ENCODE results near the gene TMEM101.
"Not testable (repeated sequence)": the region's sequence is repeated elsewhere in the genome, so short reads cannot be mapped to it uniquely, and the experiment has no call there.

TMEM101 gene

GRCh38 chr17:43974382-43975266, 40.1 kb downstream of the TMEM101 start:
- no peak for DNase-seq

GRCh38 chr17:43972444-43973212, 42.1 kb downstream of the TMEM101 start:
- DNase-seq = not testable (repeated sequence)

DNA sequence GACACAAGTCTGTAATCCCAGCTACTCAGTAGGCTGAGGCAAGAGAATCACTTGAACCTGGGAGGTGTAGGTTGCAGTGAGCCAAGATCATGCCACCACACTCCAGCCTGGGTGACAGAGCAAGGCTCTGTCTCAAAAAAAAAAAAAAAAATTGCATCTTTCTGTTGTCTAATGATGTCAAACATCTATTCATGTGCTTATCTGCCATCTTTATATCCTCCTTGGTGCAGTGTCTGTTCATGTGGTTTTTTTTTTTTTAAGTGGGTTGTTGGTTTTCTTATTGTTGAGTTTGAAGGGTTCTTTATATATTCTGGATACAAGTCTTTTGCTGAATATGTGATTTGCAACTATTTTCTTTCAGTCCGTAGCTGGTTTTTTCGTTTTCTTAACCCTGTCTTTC, 43.3 kb downstream of the TMEM101 start:
- DNase-seq = not testable (repeated sequence)

- no peak for DNase-seq
Measured at GRCh38 chr17:43970366-43970765, 44.4 kb downstream of the TMEM101 start.

DNA sequence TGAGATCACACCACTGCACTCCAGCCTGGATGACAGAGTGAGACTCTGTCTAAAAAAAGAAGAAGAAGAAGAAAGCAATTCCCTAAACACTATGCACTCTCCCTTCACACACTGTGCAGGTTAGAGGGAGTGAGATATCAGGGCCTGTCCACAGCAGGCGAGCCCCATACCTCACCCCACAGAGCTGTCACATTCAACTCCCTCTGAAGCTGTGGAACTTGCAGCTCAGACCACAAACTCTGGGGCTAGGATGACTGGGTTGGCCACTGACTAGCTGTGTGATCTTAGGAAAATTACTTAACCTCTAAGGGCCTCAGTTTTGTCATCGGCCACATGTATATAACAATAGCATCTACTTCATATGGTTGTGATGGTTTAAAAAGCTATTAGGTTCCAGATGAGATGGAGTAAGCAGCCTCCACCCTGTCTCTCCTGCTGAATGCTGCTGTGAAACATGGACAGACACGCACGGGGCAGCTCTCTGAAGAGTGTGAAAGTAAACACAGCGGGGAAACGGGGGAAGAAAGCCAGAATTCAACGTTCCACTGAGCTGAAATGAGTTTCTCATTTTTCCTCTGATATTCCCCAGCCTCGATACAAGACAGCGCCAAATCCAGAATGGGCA, 47.4 kb downstream of the TMEM101 start:
- DNase-seq = no peak

DNA sequence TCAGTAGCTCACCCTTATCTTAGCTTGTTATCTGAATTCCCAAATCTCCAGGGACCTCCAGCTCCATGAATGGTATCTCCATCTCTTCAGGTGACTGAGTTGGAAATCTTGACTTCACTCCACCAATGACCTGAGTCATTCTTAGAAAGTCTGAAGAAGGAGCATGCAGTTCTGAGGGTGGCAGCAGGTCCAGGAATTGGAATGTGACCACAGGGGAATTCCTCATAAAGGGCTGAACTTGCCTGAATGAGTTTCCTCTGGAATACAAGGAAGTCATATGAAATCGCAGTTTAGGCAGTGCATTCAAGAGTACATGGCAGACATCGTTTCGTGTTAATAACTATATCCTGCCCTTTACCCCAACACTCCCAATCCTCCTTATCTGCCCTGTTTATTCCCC, 48.5 kb downstream of the TMEM101 start:
- DNase-seq = no peak

- DNase-seq = no peak
Measured at GRCh38 chr17:43962479-43962878, 52.3 kb downstream of the TMEM101 start.

- DNase-seq = no peak
Measured at GRCh38 chr17:43961954-43962353, 52.8 kb downstream of the TMEM101 start.

DNA sequence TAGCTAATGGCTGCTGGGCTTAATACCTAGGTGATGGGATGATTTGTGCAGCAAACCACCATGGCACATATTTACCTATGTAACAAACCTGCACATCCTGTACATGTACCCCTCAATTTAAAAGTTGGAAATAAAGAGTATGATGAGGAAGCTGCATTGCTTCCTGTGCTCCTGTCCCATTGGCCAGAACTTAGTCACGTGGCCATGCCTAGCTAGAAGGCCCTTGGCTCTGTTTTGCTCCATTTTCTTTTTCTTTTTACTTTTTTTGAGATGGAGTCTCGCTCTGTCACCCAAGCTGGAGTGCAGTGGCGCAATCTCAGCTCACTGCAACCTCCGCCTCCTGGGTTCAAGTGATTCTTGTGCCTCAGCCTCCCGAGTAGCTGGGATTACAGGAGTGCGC, 53.5 kb downstream of the TMEM101 start:
- not testable (repeated sequence) for DNase-seq

Data from hippocampal formation (tissue), 2 donors.